Vagina (tissue), 2 donors: ENCODE results near the gene TIMM10. TPM values are rescaled to one million over a fixed set of nuclear protein-coding genes. Genes with fewer than 3 reads are reported as not detected.

Experiments
- DNase-seq, 2 donors: peaks; one replicate each; pipeline ENCODE4 v3.0.0-alpha.2; 2017; ENCODE audit errors: extremely low spot score in 2 of 2
- H3K27ac ChIP-seq: fragments of 200-600 bp; sonication (generic); one replicate; pipeline ENCODE4 v1.5.1; 2019
- H3K27me3 ChIP-seq: fragments of 200-600 bp; sonication (generic); one replicate; pipeline ENCODE4 v1.5.1; 2019
- H3K36me3 ChIP-seq, 2 donors: fragments of 200-600 bp; sonication (generic); one replicate each; pipeline ENCODE4 v1.5.1; 2017 to 2019
- H3K4me1 ChIP-seq: fragments of 200-600 bp; sonication (generic); one replicate; pipeline ENCODE4 v1.5.1; 2019
- H3K4me3 ChIP-seq, 2 donors: fragments of 200-600 bp; sonication (generic); 1 replicate in 1 of 2; 2 replicates in 1 of 2; pipeline ENCODE4 v1.5.1; 2016 to 2019
- H3K9me3 ChIP-seq: fragments of 200-600 bp; sonication (generic); one replicate; pipeline ENCODE4 v1.5.1; 2019
- POLR2A ChIP-seq, 2 donors: fragments of 450-650 bp; IDR thresholded peaks; one replicate each; pipeline ENCODE4 v1.6.1; 2017; ENCODE audit warnings: antibody characterized with exemption in 2 of 2, mild to moderate bottlenecking in 2 of 2, moderate library complexity in 2 of 2
- POLR2AphosphoS5 ChIP-seq, 2 donors: sonication (generic); formaldehyde crosslinking; IDR thresholded peaks; one replicate each; pipeline ENCODE4 v1.9.0; 2017; ENCODE audit warnings: antibody characterized with exemption in 2 of 2, mild to moderate bottlenecking in 2 of 2, low read depth in 1 of 2; ENCODE audit not compliant: insufficient read depth in 1 of 2
- intact Hi-C: fragments of 100-400 bp; cut with DNase I; formaldehyde crosslinking; loops from one replicate; pipeline ENCODE4 v1.15.1; 2023
- total RNA-seq: library from RNA; depleted of rRNA; stranded (reverse); fragments of >200 nt; gene quantifications from one replicate; pipeline ENCODE4 v1.2.3, GENCODE V29; 2016
- TF ChIP-seq, protein P1 (sequence below), 3 experiments: fragments of 450-650 bp in 2 of 3; fragments of 200-600 bp in 1 of 3; sonication (generic) in 1 of 3; IDR thresholded peaks; one replicate each; pipeline ENCODE4 v1.5.1; 2017 to 2019; ENCODE audit warnings: antibody characterized with exemption in 3 of 3, mild to moderate bottlenecking in 2 of 3, moderate library complexity in 2 of 3

Gene TIMM10
- total RNA-seq, 1 donor from 2014 or later = 45.2 TPM

DNA sequence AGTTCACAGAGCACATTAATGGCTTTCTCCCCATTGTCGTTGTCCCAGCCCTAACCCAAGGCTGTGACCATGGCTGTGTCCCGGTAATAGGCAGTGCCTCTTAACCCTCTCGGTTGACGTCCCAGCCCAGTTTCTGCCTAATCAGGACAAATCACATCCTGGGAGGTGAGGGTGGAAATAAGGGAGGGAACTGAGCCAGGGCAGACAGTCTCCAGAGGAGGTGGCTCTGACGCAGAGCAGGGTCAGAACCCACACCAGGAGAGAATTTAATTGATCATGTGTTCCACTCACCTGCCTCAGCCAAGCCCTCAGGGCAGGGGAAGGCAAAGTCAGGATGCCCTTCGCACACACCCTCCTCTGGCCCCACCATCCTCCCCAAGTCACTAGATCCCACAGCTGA is 32.0 kb downstream of the TIMM10 start:
- TF ChIP-seq, protein P1, sequence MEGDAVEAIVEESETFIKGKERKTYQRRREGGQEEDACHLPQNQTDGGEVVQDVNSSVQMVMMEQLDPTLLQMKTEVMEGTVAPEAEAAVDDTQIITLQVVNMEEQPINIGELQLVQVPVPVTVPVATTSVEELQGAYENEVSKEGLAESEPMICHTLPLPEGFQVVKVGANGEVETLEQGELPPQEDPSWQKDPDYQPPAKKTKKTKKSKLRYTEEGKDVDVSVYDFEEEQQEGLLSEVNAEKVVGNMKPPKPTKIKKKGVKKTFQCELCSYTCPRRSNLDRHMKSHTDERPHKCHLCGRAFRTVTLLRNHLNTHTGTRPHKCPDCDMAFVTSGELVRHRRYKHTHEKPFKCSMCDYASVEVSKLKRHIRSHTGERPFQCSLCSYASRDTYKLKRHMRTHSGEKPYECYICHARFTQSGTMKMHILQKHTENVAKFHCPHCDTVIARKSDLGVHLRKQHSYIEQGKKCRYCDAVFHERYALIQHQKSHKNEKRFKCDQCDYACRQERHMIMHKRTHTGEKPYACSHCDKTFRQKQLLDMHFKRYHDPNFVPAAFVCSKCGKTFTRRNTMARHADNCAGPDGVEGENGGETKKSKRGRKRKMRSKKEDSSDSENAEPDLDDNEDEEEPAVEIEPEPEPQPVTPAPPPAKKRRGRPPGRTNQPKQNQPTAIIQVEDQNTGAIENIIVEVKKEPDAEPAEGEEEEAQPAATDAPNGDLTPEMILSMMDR (IDR thresholded peaks at IDR 0.05) = no peak
- TF ChIP-seq POLR2AphosphoS5 (IDR thresholded peaks at IDR 0.05; ENCODE audit: insufficient read depth in 1 of 2, low read depth in 1 of 2) = no peak
- TF ChIP-seq POLR2A (IDR thresholded peaks at IDR 0.05) = no peak
- Histone ChIP-seq H3K4me1 (peaks cover 25% of the 10 kb centered on the region), H3K4me3 (no peak overlapping the region), H3K27ac (peak overlapping the region; percentile 85), H3K9me3 (no peaks in the 10 kb centered on the region), H3K36me3 (peaks cover 0 to 8% of the 10 kb centered on the region in 2 donors), H3K27me3 (no peaks in the 10 kb centered on the region)
- DNase-seq = no peak
- intact Hi-C loops = loop anchor here (10.0 kb wide), 1 partner anchor 154 kb away; no protein-coding TSS in a partner anchor

DNA sequence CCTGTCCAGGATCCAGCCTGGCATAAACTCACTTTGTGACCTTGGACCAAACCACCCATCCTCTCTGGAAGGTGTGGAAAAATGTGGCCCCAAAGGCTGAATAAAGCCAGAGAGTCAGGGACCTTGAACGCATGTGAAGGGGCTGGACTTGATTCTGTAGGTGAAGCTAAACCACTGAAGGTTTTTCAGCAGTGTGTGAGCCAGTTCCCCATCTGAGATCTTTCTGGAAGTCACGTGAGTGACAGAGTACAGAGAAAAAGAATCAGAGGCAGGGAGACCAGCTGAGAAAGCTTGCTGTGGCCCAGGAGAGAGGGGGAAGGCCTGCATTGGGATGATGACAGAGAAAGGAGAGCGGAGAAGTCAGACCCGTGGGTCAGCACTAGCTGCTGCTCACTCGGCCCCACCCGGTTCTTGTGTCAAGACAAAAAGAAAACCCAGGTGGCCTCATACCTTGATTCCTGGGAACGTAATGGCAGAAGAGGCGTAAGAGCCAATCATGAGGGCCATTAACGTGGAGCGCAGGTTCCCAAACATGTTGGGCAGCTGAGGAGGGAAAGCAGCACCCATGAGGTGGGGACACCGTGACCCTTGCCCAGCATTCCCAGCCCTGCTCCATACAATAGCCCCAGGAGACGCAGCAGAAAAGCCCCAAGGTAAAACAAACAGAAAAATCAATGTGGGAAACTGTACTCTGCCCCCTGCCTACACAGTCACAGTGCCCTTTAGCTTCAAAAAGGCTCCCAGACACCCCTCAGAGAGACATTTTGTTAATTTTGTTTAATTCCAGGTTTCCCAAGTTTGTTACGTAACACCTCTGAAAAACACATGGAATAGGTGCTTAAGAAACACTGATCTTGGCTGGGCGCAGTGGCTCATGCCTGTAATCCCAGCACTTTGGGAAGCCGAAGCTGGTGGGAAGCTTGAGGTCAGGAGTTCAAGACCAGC is 33.0 kb downstream of the TIMM10 start:
- no peak overlapping the region for H3K27ac ChIP-seq
- H3K4me1 ChIP-seq = peaks cover 25% of the 10 kb centered on the region
- H3K9me3 ChIP-seq = no peaks in the 10 kb centered on the region
- TF ChIP-seq POLR2AphosphoS5 (IDR thresholded peaks at IDR 0.05; ENCODE audit: insufficient read depth in 1 of 2, low read depth in 1 of 2) (no peak), POLR2A (IDR thresholded peaks at IDR 0.05) (no peak)
- TF ChIP-seq, protein P1 (IDR thresholded peaks at IDR 0.05) = no peak
- intact Hi-C loops = loop anchor here (10.0 kb wide), 1 partner anchor 153 kb away; no protein-coding TSS in a partner anchor
- DNase-seq = no peak
- peaks cover 0 to 8% of the 10 kb centered on the region in 2 donors for H3K36me3 ChIP-seq
- no peak overlapping the region for H3K4me3 ChIP-seq
- no peaks in the 10 kb centered on the region for H3K27me3 ChIP-seq

DNA sequence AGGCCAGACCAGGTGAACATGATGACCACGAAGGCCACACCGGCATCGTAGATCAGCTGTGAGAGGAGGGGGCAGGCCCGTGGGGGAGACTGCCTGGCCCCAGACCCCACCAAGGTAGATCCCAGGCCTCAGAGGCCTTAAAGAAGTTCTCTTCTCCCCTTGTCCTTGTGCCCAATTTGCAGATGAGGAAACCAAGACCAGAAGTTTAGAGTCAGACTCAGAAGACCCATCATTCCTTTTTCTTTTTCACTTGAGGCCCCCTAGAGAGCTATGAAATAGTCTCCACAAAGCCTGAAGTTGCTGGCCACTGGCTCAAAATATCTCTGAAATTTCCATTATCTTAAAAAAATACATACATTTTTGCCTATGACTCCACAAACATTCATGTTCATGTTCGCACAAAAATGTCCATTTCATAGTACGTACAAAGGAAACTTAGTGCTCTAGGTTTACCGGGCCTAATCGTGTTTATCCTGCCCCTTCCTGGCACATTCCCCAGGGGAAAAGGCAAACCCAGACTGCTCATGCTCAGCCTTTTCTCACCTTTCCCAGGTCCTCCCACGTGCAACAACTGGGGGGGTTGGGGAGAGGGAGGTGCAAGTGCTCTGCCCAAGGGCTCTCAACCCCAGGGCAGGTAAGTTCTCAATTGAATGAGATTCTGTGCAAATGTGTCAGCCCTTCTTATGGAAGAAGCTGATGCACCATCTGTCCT is 34.3 kb downstream of the TIMM10 start:
- Histone ChIP-seq H3K9me3 (no peaks in the 10 kb centered on the region), H3K27me3 (no peaks in the 10 kb centered on the region), H3K4me1 (peaks cover 25% of the 10 kb centered on the region), H3K4me3 (no peak overlapping the region), H3K27ac (no peak overlapping the region), H3K36me3 (peaks cover 0 to 8% of the 10 kb centered on the region in 2 donors)
- TF ChIP-seq POLR2AphosphoS5 (IDR thresholded peaks at IDR 0.05; ENCODE audit: insufficient read depth in 1 of 2, low read depth in 1 of 2) (no peak), POLR2A (IDR thresholded peaks at IDR 0.05) (no peak)
- TF ChIP-seq, protein P1 (IDR thresholded peaks at IDR 0.05) = no peak
- DNase-seq = no peak
- intact Hi-C loops = loop anchor here (10.0 kb wide), 1 partner anchor 151 kb away; no protein-coding TSS in a partner anchor

DNA sequence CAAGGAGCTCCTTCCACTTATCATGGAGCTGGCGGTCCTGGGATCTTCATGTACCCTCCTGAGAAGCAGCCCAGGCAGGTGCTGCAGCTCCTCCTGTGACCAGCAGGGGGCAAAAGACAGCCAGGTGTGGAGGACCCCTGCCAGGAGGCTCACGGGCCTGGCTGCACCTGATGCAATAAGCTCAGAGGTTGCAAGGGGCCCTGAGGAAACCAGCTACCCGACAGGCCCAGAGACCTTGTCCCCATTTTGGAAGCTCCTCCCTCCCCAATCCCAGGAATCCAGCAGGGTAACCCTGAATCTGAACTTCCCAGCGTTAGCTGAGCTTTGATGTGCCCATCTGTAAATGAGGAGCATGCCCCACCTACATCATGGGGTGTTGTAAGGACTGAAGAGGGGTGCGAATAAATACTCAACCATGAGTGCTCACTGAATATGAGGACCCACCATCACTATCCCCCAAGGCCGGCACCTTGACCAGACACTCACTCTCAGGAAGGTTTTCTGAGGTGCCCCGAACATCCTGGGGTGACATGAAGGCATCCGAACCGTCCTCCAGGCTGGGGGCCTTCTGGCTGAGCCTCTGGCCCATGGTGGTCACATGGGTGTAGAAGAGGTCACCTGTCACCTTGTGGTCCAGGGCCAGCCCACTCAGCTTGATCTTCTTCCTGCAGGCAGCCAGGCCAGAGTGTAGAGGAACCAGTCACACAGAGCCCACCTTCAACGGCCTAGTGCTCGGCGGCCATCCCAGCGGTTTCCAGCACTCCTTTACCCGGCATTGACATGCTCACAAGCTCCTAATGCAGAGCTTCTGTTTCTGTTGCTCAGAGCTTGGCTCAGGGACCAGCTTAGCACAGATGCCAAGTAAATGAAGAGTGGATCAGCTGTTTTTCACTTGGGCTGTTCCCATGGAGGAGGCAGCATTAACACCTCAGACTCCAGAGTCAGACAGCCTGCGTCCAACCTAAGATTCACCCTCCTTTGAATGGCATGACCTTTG is 36.7 kb downstream of the TIMM10 start:
- Histone ChIP-seq H3K27me3 (no peaks in the 10 kb centered on the region), H3K9me3 (no peaks in the 10 kb centered on the region), H3K4me3 (no peak overlapping the region), H3K36me3 (peaks cover 0 to 8% of the 10 kb centered on the region in 2 donors), H3K27ac (no peak overlapping the region), H3K4me1 (peaks cover 6% of the 10 kb centered on the region)
- TF ChIP-seq POLR2AphosphoS5 (IDR thresholded peaks at IDR 0.05; ENCODE audit: insufficient read depth in 1 of 2, low read depth in 1 of 2) (no peak), POLR2A (IDR thresholded peaks at IDR 0.05) (no peak)
- TF ChIP-seq, protein P1 (IDR thresholded peaks at IDR 0.05) = peak; percentile 54 to 80 (median 70)
- no peak for DNase-seq
- intact Hi-C loops = loop anchor here (5.0 to 10.0 kb wide), 2 partner anchors 33 to 149 kb away; no protein-coding TSS in a partner anchor
